Neural cell (in vitro differentiated cells): Measurements from ENCODE around the gene COX4I1. TPM values are rescaled to one million over a fixed set of nuclear protein-coding genes. Genes with fewer than 3 reads are reported as not detected.

ENCODE experiments used
- H2AFZ ChIP-seq: fragments of 200-600, 300-800 bp; sonication (generic), shearing (Covaris generic); 2 replicates; pipeline ENCODE4 v1.6.0; 2014; ENCODE audit warnings: low read depth, mild to moderate bottlenecking, antibody characterized with exemption, low read length, moderate library complexity
- H3F3A ChIP-seq: fragments of 200-600 bp; shearing (Covaris generic); 2 replicates; pipeline ENCODE4 v1.6.1; 2016; ENCODE audit warnings: mild to moderate bottlenecking, moderate library complexity, mixed read lengths, antibody characterized with exemption, low read length; ENCODE audit not compliant: insufficient read depth, poor library complexity, severe bottlenecking
- H3K27ac ChIP-seq: fragments of 200-600, 300-800 bp; sonication (generic), shearing (Covaris generic); 2 replicates; pipeline ENCODE4 v1.5.1; 2014; ENCODE audit warnings: mild to moderate bottlenecking, low read length, moderate library complexity
- H3K27me3 ChIP-seq: fragments of 300-800, 200-600 bp; sonication (generic), shearing (Covaris generic); 2 replicates; pipeline ENCODE4 v1.6.0; 2014; ENCODE audit warnings: mild to moderate bottlenecking, low read depth, low read length, moderate library complexity; ENCODE audit not compliant: insufficient read depth
- H3K36me3 ChIP-seq: fragments of 300-800, 200-600 bp; sonication (generic), shearing (Covaris generic); 2 replicates; pipeline ENCODE4 v1.5.1; 2014; ENCODE audit warnings: mild to moderate bottlenecking, antibody characterized with exemption, low read length, moderate library complexity; ENCODE audit not compliant: insufficient read depth
- H3K4me2 ChIP-seq: fragments of 300-800, 200-600 bp; sonication (generic), shearing (Covaris generic); 2 replicates; pipeline ENCODE4 v1.6.0; 2014; ENCODE audit warnings: mild to moderate bottlenecking, low read length
- H3K4me3 ChIP-seq: fragments of 300-800, 200-600 bp; sonication (generic), shearing (Covaris generic); 2 replicates; pipeline ENCODE4 v1.5.1; 2014; ENCODE audit warnings: mild to moderate bottlenecking, low read length, moderate library complexity
- H3K79me2 ChIP-seq: fragments of 200-600 bp; shearing (Covaris generic); replicated peaks from 2 replicates; pipeline ENCODE4 v1.6.0; 2014; ENCODE audit warnings: mild to moderate bottlenecking, low read length, moderate library complexity; ENCODE audit not compliant: insufficient read depth
- H3K9ac ChIP-seq: fragments of 300-800, 200-600 bp; sonication (generic), shearing (Covaris generic); 2 replicates; pipeline ENCODE4 v1.6.1; 2016; ENCODE audit warnings: mild to moderate bottlenecking, low read length, mixed read lengths
- H3K9me2 ChIP-seq: fragments of 200-600 bp; shearing (Covaris generic); 2 replicates; pipeline ENCODE4 v1.6.1; 2016; ENCODE audit warnings: mild to moderate bottlenecking, low read length, mixed read lengths; ENCODE audit not compliant: insufficient read depth
- H3K9me3 ChIP-seq: fragments of 200-600, 300-800 bp; sonication (generic), shearing (Covaris generic); 2 replicates; pipeline ENCODE4 v1.6.1; 2016; ENCODE audit warnings: mild to moderate bottlenecking, mixed run types, low read length, moderate library complexity, mixed read lengths
- H4K20me1 ChIP-seq: fragments of 200-600 bp; shearing (Covaris generic); 2 replicates; pipeline ENCODE4 v1.6.1; 2016; ENCODE audit warnings: mild to moderate bottlenecking, mixed run types; ENCODE audit not compliant: insufficient read depth
- EP300 ChIP-seq: fragments of 450-650 bp; conservative IDR thresholded peaks from 2 replicates; pipeline ENCODE4 v1.6.1; 2014; ENCODE audit warnings: antibody characterized with exemption, mild to moderate bottlenecking, moderate library complexity; ENCODE audit not compliant: poor library complexity, severe bottlenecking
- EZH2 ChIP-seq: fragments of 200-600, 300-800 bp; shearing (Covaris generic), sonication (generic); IDR thresholded peaks from 2 replicates; pipeline ENCODE4 v1.6.1; 2014; ENCODE audit warnings: antibody characterized with exemption, low read length, borderline replicate concordance, mild to moderate bottlenecking; ENCODE audit not compliant: insufficient read depth, poor library complexity, severe bottlenecking
- MXI1 ChIP-seq: fragments of 450-650 bp; conservative IDR thresholded peaks from 2 replicates; pipeline ENCODE4 v1.6.1; 2014; ENCODE audit warnings: antibody characterized with exemption, mild to moderate bottlenecking; ENCODE audit not compliant: poor library complexity, severe bottlenecking
- POLR2AphosphoS5 ChIP-seq: IDR thresholded peaks from 2 replicates; pipeline ENCODE4 v1.6.1; 2012
- RAD21 ChIP-seq: fragments of 450-650 bp; conservative IDR thresholded peaks from 2 replicates; pipeline ENCODE4 v1.6.1; 2014; ENCODE audit warnings: antibody characterized with exemption, mild to moderate bottlenecking, moderate library complexity
- SMC3 ChIP-seq: fragments of 450-650 bp; conservative IDR thresholded peaks from 2 replicates; pipeline ENCODE4 v1.6.1; 2014; ENCODE audit warnings: antibody characterized with exemption, mild to moderate bottlenecking, moderate library complexity; ENCODE audit not compliant: poor library complexity
- TAF1 ChIP-seq: IDR thresholded peaks from 2 replicates; pipeline ENCODE4 v1.6.1; 2012; ENCODE audit warnings: low read depth
- polyA plus RNA-seq: library from polyadenylated mRNA; depleted of rRNA; stranded (reverse); fragments of >200 nt; gene quantifications from 2 replicates; pipeline ENCODE4 v1.2.3, GENCODE V29; 2014
- TF ChIP-seq, protein P1 (sequence below): IDR thresholded peaks from 2 replicates; pipeline ENCODE4 v1.6.1; 2012; ENCODE audit warnings: borderline replicate concordance
- TF ChIP-seq, protein P2 (sequence below): fragments of 450-650 bp; IDR thresholded peaks from 2 replicates; pipeline ENCODE4 v1.5.1; 2014; ENCODE audit warnings: antibody characterized with exemption, mild to moderate bottlenecking, moderate library complexity; ENCODE audit not compliant: poor library complexity, severe bottlenecking

Gene COX4I1
- polyA plus RNA-seq, 1 donor from 2014 or later = 709 TPM

DNA sequence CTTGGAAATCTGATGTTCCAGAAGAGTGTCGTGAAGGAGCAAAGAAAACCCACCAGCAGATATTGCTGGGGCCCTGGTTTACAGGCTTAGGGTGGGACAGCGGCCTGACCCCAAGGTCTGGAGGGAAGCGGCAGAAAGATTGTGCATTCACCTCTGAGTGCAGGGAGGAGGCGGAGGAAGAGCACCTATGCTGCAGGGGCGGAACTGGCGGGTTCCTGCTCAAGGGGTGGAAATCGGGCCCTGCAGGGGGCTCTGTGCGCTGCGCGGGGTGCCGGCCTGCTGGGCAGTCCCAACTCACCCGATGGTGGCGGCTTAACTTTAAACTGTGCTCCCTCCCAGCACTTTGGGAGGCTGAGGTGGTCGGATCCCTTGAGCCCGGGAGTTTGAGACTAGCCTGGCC lies 47.5 kb downstream of the COX4I1 start:
- Histone ChIP-seq H3K79me2 (no peaks in the 10 kb centered on the region), H3K4me3 (no peak overlapping the region), H3K9me3 (no peaks in the 10 kb centered on the region), H3K4me2 (no peak overlapping the region), H3K9me2 (no peaks in the 10 kb centered on the region), H3K9ac (no peak overlapping the region), H3F3A (no peaks in the 10 kb centered on the region), H3K27ac (no peak overlapping the region), H3K27me3 (no peaks in the 10 kb centered on the region), H2AFZ (no peak overlapping the region), H3K36me3 (no peaks in the 10 kb centered on the region), H4K20me1 (no peaks in the 10 kb centered on the region)
- TF ChIP-seq, protein P1, sequence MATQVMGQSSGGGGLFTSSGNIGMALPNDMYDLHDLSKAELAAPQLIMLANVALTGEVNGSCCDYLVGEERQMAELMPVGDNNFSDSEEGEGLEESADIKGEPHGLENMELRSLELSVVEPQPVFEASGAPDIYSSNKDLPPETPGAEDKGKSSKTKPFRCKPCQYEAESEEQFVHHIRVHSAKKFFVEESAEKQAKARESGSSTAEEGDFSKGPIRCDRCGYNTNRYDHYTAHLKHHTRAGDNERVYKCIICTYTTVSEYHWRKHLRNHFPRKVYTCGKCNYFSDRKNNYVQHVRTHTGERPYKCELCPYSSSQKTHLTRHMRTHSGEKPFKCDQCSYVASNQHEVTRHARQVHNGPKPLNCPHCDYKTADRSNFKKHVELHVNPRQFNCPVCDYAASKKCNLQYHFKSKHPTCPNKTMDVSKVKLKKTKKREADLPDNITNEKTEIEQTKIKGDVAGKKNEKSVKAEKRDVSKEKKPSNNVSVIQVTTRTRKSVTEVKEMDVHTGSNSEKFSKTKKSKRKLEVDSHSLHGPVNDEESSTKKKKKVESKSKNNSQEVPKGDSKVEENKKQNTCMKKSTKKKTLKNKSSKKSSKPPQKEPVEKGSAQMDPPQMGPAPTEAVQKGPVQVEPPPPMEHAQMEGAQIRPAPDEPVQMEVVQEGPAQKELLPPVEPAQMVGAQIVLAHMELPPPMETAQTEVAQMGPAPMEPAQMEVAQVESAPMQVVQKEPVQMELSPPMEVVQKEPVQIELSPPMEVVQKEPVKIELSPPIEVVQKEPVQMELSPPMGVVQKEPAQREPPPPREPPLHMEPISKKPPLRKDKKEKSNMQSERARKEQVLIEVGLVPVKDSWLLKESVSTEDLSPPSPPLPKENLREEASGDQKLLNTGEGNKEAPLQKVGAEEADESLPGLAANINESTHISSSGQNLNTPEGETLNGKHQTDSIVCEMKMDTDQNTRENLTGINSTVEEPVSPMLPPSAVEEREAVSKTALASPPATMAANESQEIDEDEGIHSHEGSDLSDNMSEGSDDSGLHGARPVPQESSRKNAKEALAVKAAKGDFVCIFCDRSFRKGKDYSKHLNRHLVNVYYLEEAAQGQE = no peak
- TF ChIP-seq TAF1 (no peak), SMC3 (no peak), MXI1 (no peak), EZH2 (no peak), RAD21 (no peak), EP300 (no peak), POLR2AphosphoS5 (no peak)
- TF ChIP-seq, protein P2, sequence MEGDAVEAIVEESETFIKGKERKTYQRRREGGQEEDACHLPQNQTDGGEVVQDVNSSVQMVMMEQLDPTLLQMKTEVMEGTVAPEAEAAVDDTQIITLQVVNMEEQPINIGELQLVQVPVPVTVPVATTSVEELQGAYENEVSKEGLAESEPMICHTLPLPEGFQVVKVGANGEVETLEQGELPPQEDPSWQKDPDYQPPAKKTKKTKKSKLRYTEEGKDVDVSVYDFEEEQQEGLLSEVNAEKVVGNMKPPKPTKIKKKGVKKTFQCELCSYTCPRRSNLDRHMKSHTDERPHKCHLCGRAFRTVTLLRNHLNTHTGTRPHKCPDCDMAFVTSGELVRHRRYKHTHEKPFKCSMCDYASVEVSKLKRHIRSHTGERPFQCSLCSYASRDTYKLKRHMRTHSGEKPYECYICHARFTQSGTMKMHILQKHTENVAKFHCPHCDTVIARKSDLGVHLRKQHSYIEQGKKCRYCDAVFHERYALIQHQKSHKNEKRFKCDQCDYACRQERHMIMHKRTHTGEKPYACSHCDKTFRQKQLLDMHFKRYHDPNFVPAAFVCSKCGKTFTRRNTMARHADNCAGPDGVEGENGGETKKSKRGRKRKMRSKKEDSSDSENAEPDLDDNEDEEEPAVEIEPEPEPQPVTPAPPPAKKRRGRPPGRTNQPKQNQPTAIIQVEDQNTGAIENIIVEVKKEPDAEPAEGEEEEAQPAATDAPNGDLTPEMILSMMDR = no peak

DNA sequence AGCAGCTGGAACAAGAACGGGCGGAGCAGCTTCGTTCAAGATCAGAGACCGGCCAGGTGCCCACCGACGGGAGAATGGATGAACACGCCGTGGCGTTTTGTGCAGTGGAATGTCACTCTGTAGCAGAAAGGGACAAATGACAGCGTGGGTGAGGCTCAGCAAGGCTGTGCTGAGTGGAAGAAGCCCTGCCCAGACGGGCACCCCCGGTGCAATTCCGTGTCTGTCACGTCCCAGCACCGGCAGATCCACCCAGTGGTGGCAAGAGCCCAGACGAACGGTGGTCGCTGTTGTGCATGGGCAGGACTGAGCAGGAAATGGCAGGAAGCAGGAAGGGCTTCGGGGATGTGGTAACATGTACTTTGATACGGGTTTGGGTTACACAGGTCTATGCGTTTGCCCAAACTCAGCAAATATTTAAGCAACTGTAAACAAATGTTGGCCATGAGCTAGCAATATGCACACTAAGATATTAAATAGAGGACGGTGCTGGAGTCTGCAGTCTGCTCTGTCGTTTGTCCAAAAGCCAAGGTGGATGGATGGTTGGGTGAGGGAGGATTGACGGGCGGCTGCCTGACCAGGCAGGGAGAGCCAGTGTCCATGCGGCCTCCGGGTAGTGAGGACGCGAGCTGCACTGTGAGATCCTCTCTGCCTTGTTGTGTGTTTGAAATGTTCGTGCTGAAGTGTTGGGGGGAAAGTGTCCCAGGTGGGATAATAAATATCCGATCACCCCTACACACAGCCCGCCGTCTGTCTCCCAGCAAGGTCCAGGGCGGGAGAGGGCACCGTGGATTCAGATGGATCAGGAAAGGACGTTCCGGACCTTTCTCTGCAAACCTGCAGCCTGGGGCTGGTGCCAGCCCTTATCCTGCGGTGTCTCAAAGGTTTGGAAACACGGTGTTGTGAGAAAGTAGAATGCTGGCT lies 48.4 kb downstream of the COX4I1 start:
- no peaks in the 10 kb centered on the region for H3K9me2 ChIP-seq
- H3F3A ChIP-seq = no peaks in the 10 kb centered on the region
- no peak for TF ChIP-seq POLR2AphosphoS5
- no peak overlapping the region for H3K4me3 ChIP-seq
- H3K4me2 ChIP-seq = no peak overlapping the region
- no peaks in the 10 kb centered on the region for H3K27me3 ChIP-seq
- H3K79me2 ChIP-seq = no peaks in the 10 kb centered on the region
- H2AFZ ChIP-seq = no peak overlapping the region
- no peaks in the 10 kb centered on the region for H4K20me1 ChIP-seq
- no peak overlapping the region for H3K9ac ChIP-seq
- no peaks in the 10 kb centered on the region for H3K9me3 ChIP-seq
- H3K27ac ChIP-seq = no peak overlapping the region
- no peaks in the 10 kb centered on the region for H3K36me3 ChIP-seq
